ENCODE measurements around the gene XRCC1.

GRCh38 chr19:43581467-43581866 lies 6.1 kb upstream of the XRCC1 start:
- TF ChIP-seq CTCF (IDR thresholded peaks at IDR 0.05) (no peak), POLR2A (IDR thresholded peaks at IDR 0.05) (no peak)
